Hematopoietic multipotent progenitor cell treated with erythropoietin and hydrocortisone succinate and interleukin-3 and kit ligand, for 4 days (in vitro differentiated cells): Measurements from ENCODE around the gene SDCCAG8.
"Not testable (repeated sequence)": the region's sequence is repeated elsewhere in the genome, so short reads cannot be mapped to it uniquely, and the experiment has no call there.

ENCODE experiments used
- DNase-seq: peaks from one replicate; pipeline ENCODE4 v3.0.0-alpha.2; 2015

Gene SDCCAG8

DNA sequence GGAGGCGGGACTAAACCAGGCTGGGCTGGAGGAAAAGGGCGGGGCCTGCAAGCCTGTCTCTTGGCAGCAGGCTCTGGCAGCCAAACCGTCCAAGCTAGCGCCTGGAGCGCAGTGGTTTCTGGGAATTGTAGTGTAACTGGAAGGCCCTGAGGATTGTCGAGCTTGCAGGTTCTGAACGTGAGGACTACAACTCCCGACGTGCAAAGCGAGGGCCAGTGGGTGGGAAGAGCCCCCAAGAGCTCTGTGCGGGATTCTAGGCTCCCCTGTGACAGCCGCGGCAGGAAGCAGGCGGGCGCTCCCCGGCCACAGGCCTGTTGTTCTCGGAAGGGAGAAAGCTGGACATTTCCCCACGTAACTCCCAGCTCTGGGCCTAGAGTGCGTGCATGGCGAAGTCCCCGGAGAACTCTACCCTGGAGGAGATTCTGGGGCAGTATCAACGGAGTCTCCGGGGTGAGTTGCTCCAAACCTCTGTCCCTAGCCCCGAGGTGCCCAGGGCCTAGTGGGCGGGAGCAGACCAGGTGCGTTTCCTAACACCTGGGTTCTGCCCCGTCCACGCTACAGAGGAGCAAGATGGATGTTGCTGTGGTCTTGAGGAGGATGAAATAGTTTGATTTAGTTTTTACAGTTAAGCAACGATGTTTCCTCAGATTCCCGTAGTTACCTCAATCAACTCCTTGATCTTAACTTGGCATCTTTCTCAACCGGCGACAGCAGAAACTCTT is at the start of gene SDCCAG8:
TSS of gene SDCCAG8 (plus strand) at position 251 of the 722 bp plus-strand sequence. CDS start at position 384, 133 bp downstream.
- peak; percentile 100 for DNase-seq

DNA sequence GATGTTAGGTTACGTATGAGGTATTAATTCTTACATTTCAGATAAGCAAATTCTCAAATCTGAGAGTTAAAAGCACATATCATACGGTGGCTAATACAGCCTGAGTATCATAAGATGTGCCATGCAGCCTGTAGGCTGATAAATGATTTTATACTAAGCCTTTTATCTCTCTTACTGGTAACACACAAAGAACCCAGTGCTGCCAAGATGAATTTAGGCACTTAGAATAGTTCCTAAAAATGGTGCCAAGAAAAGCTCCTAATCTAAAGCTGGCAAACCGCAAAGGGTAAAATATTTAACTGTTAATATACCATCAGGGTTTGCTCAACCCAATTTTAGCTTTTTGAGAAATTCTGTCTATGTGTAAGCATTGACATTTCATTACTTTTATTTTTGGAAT is 43.9 kb upstream of the SDCCAG8 start:
- DNase-seq: peak; percentile 79

GRCh38 chr1:243213045-243213787 is 42.6 kb upstream of the SDCCAG8 start:
- peak; percentile 49 for DNase-seq

GRCh38 chr1:243215276-243215875 is 40.5 kb upstream of the SDCCAG8 start:
- DNase-seq: not testable (repeated sequence)

DNA sequence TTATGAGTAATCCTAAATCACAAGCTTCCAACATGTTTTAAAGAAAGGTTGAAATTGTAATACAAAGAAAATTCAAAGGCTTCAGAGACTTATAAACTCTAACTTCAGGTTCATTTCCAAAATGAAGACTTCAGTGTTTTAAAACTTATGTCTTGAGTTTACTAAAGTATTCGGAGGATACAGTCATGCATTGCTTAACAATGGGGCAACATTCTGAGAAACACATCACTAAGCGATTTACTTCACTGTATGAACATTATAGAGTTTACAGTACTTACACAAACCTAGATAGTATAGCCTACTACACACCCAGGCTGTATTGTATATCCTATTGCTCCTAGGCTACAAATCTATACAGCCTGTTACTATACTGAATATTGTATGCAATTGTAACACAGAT is 39.1 kb upstream of the SDCCAG8 start:
- DNase-seq: no peak

- no peak for DNase-seq
Measured at GRCh38 chr1:243217349-243217748, 38.5 kb upstream of the SDCCAG8 start.

DNA sequence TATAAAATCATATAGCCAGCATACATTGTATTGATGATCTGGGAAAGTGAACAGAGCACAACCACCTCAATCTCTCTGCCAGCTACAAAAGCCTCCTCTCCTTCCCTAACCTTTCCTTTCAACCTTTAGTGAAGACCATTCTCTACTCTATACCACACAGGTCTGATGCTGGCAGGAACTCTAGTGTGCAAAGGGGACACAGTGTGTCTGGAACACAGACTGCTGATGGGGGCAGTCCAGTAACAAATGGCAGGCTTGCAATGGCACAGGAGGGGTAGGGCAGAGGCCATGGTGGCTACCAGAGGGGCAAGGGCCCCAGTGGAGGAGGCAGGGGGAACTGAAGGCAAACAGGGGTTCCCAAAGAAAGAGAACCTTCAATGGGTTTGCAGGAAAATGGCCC is 37.8 kb upstream of the SDCCAG8 start:
- no peak for DNase-seq

DNA sequence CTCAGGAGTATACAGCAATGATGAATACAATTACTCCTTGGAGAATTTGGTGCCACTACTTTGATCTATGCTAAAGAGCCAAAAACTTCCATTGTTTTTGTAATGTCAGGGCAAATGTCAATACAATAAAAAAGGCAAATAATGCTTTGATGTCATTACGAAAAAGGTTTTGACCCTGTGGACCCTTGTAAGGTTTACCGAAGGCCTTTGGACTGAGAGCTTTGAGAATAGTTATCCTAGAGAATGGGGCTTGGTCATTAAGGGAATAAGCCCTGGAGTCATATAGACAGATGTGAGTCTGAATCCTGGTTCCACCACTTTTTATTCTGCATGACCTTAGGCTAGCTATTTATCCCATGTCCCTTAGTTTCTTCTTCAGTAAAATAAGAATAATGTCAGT is 28.2 kb upstream of the SDCCAG8 start:
- no peak for DNase-seq

GRCh38 chr1:243229526-243229925 is 26.3 kb upstream of the SDCCAG8 start:
- DNase-seq: no peak

DNA sequence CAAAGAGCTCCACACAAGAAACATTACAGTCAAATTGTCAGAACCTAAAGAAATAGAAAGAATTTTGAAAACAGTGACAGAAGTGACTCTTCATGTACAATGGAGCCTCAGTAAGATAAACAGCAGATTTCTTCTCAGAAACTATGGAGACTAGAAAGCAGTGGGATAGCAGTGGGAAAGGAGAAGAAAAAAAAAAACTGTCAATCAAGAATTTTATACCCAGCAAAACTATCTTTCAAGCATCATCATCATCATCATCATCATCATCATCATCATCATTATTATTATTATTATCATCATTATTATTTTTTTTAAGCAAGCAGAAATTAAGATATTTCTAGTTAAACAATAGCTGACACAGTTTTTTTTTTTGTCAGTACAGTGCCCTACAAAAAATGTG is 24.9 kb upstream of the SDCCAG8 start:
- DNase-seq: peak; percentile 74

DNA sequence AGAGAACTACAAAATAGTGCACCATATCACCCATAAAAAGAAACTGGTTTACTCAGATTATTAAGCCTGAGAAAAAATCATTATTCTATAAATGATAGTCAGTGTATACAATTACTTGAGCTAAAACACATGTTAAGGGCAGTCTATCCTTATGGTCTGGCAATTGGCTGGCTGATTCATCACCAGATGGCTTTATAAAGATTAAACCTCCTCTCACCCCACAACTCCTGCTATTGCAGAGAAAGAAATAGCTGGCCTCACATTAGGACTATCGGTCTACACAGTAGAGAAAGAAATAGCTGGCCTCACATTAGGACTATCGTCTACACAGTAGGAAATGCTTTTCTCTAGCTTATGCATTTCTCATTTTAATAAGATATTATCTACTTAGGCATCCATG is 21.9 kb upstream of the SDCCAG8 start:
- DNase-seq: peak; percentile 24

DNA sequence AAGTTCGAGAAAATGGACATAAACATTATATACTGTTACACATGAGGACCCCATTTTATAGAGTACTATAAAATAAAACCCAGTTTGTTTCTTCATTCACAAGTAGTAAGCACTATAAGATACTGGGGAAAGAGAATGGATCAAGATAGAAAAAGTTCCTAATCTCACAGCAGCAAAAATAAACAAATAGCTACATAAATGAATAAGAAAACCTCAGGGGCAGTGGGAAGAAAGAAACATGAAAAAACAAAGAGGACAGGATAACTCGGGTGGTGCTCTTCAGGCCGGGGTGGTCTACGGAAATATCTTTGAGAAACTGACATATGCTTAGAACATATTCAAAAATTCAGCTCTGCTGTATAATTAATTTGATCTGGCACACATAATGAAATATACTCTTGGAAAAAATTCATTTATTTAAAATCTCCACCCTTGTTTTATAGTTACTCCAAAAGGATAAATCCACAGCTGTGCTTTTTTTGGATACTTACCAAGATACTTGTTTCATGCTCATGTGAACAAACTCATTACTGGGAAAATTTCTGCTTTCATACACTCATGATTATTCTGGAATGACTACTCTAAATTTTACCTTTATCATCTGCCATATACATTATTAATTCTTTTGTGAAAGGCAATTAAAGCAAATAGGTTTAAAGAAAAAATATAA is 20.7 kb upstream of the SDCCAG8 start:
- no peak for DNase-seq

- DNase-seq: no peak
Measured at GRCh38 chr1:243236604-243237252, 19.1 kb upstream of the SDCCAG8 start.

- no peak for DNase-seq
Measured at GRCh38 chr1:243244432-243244841, 11.4 kb upstream of the SDCCAG8 start.

DNA sequence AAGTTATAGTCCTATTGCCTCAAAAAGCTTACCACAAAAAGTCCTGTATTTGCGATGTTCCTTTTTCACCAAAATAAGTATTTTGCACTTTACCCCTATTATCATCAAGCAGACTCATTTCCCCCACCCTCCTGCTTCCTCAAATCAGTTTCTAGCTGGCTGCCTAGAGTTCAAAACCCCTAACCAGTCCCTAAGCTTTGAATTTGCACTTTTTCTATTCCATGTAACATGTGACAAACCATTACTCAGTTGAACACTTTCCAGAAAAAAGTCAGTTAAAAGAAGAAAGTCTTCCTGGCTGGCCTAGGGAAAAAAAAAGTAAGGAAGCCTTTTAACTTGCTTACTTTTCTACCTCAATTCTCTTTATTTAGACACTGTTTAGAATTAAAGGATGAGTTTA is 8.9 kb upstream of the SDCCAG8 start:
- peak; percentile 64 for DNase-seq

DNA sequence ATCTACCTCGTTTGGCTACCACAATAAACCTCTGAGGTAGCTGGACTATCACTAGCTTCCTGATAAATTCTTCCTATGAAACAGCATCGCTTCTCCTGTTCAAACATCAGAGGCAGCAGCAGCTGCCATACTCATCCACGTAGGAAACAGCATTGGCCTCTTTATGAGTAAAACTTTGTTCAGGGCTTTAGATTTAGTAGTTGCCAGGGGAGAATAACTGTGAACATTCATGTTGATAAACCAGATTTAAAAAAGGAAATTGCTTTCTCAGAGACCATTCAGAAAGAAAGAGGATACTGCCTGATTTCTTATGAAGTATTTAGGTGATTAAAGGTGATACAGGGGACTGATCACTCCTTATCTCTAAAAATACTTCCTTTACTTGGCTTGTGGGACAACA is 7.9 kb upstream of the SDCCAG8 start:
- no peak for DNase-seq

GRCh38 chr1:243249214-243249613 is 6.6 kb upstream of the SDCCAG8 start:
- DNase-seq: no peak

DNA sequence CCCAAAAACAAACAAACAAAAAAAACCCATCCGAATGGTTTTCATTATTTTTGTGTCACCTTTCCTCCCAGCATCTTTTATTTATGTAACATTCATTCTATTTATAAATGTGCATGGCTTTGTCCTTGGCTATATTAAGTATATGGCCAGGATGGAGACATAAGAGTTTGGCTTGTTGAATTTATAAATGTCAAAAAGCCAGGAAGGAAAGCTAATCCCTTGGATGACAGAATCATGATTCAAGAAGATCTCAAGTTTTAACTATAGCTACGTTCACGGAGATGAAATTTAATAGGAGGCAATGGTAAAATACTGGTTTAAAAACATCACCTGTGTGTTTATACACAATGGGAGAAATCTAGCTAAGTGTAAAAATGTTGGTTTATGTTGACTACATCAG is 5.7 kb upstream of the SDCCAG8 start:
- no peak for DNase-seq

DNA sequence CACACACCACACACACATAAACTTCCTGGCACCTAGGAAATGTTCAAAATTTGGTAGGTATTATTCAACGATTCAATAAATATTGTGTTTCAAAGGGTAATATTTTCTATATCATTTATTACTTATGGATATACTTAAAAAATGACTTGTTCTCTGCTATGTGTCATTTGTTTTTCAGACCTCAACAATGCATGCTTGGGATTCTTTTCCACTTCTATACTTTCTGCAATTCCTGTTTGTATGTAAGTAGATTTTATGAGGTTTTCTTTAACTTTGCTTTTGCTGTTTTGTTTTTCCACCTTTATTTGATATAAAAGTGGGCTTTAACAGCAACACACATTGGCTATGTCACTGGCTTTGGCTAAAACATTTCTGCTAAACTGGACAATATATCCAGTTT is 4.3 kb upstream of the SDCCAG8 start:
- DNase-seq: no peak

- peak; percentile 41 for DNase-seq
Measured at GRCh38 chr1:243253211-243253925, 2.5 kb upstream of the SDCCAG8 start.

GRCh38 chr1:243253926-243254232 is 2.0 kb upstream of the SDCCAG8 start:
- peak; percentile 43 for DNase-seq

- DNase-seq: peak; percentile 90
Measured at GRCh38 chr1:243254233-243254926, 1.5 kb upstream of the SDCCAG8 start.
